Stimulated activated CD4-positive, alpha-beta T cell treated with anti-CD3 and anti-CD28 coated beads, TNF-alpha, amount 100 ng/mL, for 48 hours (primary cell): ENCODE results near the gene STIMATE.

ENCODE experiments used
- DNase-seq, 3 donors: peaks; one replicate each; pipeline ENCODE4 v3.0.0-alpha.2; 2020; ENCODE audit warnings: low read depth in 3 of 3

The STIMATE gene

DNA sequence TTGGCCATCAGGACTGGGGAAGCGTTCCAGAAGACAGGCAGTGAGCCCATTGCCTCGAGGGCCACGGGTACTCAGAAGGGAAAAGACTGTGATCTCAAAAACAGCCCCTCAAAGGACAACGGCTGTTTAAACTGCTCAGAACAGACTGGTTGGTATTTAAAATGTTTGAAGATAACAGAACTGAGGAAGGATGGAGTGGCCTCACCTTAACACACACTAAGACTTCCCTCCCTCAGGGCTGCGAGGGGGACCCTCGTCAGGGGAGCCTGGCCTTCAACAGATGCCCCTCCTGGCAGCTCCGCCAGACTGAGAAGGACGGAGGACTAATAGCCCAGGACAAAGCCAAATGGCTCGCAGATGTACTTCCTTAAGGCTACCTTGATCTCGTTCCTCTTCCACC is 2.6 kb downstream of the STIMATE start:
- DNase-seq = no peak

- no peak for DNase-seq
Observed at GRCh38 chr3:52893723-52894122, 3.6 kb downstream of the STIMATE start.

DNA sequence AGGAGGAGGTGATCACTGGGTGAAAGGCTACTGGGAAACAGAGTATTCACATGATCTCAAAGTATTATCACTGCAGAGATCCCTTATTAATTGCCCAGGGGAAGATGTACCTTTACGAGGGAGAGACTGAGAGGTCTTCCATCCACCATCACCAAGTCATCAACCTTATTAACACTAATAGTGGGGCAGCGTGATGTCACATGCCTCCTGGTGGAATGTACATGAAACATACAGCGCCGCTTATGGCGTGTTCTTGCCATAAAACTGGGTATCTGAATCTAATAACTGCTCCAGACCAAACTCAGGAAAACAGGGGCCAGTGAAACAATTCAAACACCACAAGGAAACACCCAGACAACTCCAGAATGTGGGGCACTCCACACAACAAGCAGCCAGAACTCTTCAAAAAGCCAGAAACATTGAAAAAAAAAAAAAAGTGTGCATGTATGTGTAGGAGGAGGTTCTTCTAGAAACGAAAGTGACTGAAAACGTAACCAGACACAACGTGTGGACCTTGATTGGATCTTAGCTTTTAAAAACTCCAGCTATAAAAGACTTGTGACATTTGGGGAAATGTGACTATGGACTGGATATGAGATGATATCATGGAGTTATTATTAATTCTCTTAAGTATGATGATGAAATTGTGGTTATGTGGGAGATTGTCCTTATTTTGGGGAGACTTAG is 4.6 kb downstream of the STIMATE start:
- no peak for DNase-seq

GRCh38 chr3:52892290-52892624 is 5.1 kb downstream of the STIMATE start:
- no peak for DNase-seq

DNA sequence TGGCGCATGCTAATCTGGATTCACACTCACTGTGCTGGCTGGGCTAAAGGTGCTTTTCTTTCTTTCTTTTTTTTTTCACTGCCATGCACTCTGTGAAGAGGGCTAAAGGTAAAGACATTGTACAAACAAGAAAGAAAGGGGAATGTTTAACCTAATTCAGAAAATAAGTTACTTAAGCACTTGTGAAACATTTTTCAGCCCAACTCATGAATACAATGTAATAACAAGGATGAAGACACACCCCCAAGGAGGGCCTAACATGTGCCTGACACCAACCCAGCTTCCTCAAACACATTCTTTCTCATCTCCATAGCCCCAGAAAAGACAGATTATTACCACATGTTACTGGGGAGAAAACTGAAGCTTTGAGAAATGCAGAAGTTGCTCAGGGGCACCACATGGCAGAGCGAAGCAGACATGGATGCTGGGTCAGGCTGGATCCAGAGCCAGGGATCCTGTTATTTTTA is 5.7 kb downstream of the STIMATE start:
- no peak for DNase-seq

DNA sequence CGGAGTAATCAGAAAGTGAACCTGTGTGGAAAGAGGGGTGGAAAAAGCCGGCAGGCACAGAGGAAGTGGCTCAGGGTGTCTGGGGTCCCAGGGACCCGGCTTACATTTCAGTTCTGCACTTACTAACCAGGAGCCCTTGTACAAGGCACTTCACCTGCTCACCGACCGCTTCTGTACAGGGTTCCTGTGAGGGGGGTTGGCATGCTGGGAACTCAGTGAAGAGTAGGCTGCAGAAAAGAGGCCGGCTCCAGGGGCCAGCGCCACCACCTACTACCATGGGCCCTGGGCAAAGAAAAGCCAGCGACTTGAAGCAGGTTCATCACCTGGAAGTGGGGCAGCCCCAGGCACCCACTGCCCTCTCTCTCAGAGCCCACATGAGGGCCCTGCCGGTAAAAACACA is 6.2 kb downstream of the STIMATE start:
- DNase-seq = no peak

DNA sequence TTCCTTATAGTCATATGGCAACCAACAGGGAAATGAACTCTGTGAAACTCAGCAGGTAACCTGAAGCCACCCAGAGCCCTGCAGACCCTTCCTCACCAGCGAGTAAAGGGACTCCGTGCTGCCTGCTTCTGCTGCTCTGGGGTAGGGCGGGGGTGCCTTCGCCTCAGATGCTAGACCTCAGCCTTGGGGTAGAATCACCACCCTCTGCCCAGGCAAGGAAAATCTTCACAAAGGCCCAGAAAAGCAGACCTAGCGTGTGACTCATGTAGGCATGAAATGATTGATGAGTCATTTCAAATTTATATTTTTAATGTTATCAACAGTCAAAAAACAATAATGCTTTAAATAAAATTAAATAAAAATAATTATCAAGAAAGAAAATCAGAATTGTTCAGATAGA is 6.6 kb downstream of the STIMATE start:
- DNase-seq = peak in 1 of 3 donors; percentile 22

DNA sequence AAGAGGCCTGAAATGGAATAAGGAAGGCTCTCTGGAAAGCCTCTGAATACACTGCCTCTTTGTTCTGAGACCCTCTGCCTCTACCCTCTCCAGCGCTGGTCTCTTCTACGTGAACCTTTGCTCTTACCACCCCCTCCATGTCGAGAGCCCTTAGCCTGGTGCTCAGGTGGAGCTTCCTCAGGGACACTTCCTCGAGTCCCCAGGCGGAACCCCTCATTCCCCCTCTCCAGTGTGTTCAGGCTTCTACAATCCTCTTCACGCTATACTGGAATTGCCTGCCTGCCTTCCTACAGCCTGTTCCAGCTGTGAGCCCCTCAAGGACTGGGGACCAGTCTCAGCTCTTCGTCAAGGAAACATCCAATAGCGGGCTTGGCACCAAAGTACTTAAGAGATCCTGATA is 7.4 kb downstream of the STIMATE start:
- no peak for DNase-seq

DNA sequence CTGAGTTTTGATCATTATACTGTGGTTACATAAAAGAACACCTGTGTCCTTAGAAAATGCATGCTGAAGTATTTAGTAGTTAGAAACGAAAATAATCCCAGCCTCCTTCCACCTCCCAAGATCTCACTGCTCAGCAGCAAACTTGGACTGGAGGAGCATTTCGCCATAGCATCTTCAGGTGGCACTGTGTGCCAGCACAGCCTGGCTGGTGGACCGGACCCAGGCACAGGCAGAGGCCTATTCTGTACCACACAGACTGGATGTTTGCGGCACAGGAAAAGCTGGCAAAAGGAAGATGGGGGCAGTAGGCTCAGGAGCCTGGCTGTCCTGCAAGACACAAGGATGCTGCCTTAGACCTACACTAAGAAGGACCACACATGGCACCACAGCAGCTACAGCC is 10.2 kb downstream of the STIMATE start:
- no peak for DNase-seq

DNA sequence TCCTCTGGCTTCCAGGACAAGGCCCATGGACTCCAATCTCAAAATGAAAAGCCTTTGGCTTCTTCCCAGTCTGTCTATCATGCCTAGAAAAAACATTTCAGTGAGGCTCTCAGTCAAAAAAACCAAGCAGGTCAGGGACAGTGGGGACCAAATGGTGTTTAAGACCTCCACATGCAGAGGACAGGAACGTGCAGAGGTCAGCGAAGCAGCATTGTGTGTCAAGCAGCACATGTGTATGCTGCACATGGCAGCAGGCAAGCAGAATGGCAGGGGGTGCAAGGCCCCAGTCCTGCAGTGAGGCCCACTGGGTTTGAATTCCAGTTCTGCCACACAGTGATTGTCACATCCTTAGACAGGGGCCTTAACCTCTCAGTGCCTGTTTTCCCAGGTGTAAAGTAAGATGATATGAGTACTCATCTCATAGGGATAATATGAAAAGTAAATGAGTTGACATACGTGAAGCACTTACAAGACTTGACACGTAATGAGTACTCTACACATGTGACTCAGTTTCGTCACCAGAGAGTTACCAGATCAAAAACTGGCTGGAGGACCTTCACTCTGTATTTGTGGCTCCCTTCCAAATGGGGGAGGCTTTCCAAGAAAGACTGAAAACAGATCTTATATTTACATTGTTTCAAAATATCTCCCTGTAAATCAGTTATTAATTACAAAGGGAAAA is 11.2 kb downstream of the STIMATE start:
- no peak for DNase-seq

GRCh38 chr3:52882377-52882776 is 15.0 kb downstream of the STIMATE start:
- DNase-seq = no peak

- no peak for DNase-seq
Observed at GRCh38 chr3:52881871-52882270, 15.5 kb downstream of the STIMATE start.

DNA sequence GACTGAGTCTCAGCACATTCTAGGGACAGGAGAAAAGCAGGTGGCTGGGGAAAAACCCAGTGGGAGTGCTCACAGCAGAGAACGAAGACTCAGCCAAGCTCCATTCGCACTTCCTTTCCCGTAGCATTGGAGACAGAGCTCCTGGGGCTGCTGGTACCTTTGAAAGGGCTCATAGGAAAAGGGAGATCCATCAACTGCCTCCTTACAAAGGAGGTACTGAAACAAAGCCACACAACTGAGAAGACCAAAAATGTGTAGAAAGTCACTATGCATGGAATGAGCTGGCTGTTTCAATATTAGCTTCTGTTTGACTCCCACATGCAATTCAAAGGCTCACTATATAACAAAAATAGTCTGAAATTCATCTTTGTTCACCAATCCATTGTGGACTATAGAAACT is 16.9 kb downstream of the STIMATE start:
- DNase-seq = no peak

DNA sequence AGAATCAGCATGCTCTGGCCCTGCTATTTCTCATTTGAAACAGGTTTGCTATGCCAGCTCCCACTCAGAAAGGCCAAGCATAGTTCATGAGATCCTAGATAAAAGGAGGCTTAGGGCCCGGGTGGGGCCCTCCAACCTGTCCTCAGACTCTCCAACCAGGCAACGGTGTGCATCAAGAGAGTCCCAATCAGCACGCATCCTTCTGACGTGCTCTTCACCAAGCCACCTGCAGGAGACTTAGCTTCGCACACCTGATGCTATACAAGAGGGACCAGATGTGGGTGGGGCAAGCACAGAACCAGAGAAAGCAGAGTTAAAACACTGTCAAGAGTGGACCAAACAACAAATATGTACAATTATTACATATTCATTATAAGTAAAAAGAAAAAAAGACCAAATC is 17.3 kb downstream of the STIMATE start:
- DNase-seq = no peak

DNA sequence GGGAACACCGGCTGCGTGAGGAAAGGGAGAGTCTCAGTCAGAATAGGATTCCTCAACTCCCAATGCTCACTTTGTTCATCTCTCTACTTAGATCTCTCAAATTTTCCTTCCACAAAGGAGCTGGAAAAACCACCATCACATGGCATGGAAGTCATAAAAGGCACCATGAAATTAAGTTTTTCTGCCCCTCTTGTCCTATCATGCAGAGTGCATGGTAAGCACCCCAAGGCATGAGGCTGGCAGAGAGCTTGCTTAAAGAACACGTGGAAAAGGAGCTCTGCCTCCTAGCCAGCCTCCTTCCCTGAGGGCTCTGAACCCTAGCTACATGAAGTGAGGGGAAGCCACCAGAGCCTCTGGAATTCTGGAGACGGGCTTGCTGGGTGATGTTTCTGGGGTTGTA is 17.8 kb downstream of the STIMATE start:
- DNase-seq = no peak

DNA sequence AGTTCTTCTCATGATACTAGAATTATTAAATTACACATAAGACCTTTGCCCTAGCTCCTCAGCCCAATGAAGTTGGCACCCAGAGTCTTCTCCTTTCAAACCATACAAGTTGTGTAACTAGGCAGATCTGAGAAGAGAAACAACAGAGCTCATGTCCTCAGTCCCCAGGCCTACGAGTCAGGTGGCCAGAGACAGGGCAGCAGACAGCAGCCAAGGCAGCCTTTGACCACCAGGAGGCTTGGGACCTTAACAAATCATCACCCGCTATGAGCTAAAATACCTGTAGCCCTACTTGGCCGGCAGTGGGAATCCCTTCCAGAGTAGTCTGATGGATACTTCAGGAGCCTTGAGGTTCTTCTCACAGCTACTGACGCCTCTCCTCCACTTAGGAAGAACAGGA is 18.3 kb downstream of the STIMATE start:
- no peak for DNase-seq

GRCh38 chr3:52877085-52877484 is 20.3 kb downstream of the STIMATE start:
- no peak for DNase-seq

DNA sequence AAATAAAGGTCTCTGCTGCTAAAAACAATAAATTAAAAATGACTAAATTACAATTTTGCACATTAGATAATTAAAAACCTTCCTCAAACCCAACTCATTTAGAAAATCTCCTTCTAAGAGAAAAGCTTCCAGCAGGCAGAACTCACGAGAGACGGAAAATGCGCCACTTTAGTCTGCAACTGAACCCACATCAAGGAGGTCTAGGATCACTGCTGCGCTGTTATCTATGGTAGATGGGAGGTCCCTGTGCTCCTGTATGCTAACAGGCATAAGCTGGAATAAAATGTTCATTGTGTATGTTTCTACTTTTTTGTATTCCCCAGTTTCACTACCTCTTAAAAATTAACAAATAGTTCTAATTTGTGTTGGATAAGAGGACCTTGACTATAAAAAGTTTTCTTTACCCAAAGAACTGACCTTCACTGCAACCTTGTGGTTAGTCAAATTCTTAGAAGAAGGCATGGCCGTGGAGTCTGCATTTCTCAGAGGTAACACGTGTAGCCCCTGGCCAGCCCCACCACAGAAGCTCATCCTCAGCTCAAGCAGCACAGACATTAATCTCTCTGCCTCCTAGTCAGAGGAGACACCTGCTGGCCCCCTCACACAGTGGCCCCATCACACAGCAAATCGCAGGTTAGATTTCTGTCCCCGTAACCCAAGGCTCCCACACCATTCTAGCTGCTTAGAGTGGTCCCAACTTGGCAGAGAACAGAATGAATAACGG is 22.3 kb downstream of the STIMATE start:
- DNase-seq = no peak

- DNase-seq = no peak
Observed at GRCh38 chr3:52874160-52874701, 23.1 kb downstream of the STIMATE start.

GRCh38 chr3:52873433-52874159 is 23.8 kb downstream of the STIMATE start:
- DNase-seq = no peak

DNA sequence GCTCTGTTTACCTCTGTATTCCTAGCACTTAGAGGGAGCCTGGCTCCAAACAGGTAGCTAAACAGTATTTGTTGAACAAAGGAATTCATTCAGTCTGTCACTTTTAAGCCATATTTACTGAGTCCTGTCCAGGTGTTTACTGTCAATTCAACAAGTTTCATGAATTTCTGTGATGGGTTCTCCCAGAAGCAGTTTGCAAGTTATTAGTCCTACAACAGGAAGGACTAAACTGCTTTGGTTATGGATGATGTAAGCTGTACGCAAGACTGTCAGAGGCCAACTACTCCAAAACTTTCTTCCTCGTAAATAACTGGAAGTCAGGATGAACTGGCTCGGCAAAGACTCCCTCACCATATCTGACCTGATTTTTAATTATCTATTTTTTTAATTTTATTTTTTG is 25.1 kb downstream of the STIMATE start:
- no peak for DNase-seq

DNA sequence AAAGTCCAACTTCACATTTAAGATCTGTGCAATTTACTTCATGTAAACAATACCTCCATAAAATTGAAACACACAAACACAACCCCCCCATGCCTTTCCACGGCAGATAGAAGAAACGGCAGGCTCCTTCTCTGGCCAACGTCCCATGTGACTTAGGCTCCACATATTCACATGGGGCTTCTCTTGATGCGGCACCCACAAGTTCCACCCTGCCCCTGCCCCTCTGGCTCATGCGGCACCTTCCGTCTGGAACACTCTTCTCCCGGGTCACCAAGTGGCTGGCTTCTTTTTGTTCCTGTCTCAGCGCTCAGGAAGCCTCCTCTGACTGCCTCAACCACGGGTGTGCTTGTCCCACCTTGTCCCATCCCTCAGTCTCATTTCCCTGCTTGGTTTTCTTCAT is 25.6 kb downstream of the STIMATE start:
- DNase-seq = no peak
